Activated T-helper 2 cell treated with anti-CD3 and anti-CD28 coated beads, Interferon-gamma antibody, Interleukin-2, Interleukin-4, amounts not matched to agents 10 μg/mL and 5 μg/mL and 100 μg/mL, durations not matched to agents 14 hours and 24 hours and 36 hours (primary cell): ENCODE data around the gene THAP8. TPM values are rescaled to one million over a fixed set of nuclear protein-coding genes. Genes with fewer than 3 reads are reported as not detected.
"Not testable (repeated sequence)": the region's sequence is repeated elsewhere in the genome, so short reads cannot be mapped to it uniquely, and the experiment has no call there.

Experiments used
- DNase-seq: peaks from one replicate; pipeline ENCODE4 v3.0.0; 2021; ENCODE audit warnings: low spot score
- H3K27ac Mint-ChIP-seq: one replicate; pipeline ENCODE4 v1.8.0; 2021; ENCODE audit warnings: mixed read lengths
- H3K27me3 Mint-ChIP-seq: one replicate; pipeline ENCODE4 v1.8.0; 2021; ENCODE audit warnings: low read depth, mixed read lengths
- H3K36me3 Mint-ChIP-seq: one replicate; pipeline ENCODE4 v1.8.0; 2021; ENCODE audit warnings: low read depth, mixed read lengths
- H3K4me1 Mint-ChIP-seq: one replicate; pipeline ENCODE4 v1.8.0; 2021; ENCODE audit warnings: low read depth, mixed read lengths
- H3K4me3 Mint-ChIP-seq: one replicate; pipeline ENCODE4 v1.8.0; 2021; ENCODE audit warnings: low read depth, mild to moderate bottlenecking, moderate library complexity, mixed read lengths
- H3K9me3 Mint-ChIP-seq: one replicate; pipeline ENCODE4 v1.8.0; 2021; ENCODE audit warnings: mixed read lengths
- intact Hi-C: fragments of 100-400 bp; cut with micrococcal nuclease; formaldehyde crosslinking; loops from one replicate; pipeline ENCODE4 v1.15.1; 2023
- total RNA-seq: library from RNA; stranded (reverse); gene quantifications from 2 replicates; pipeline ENCODE4 v1.2.3, GENCODE V29; 2022

THAP8 gene
- total RNA-seq, 1 donor from 2014 or later, result 2.2 TPM

DNA sequence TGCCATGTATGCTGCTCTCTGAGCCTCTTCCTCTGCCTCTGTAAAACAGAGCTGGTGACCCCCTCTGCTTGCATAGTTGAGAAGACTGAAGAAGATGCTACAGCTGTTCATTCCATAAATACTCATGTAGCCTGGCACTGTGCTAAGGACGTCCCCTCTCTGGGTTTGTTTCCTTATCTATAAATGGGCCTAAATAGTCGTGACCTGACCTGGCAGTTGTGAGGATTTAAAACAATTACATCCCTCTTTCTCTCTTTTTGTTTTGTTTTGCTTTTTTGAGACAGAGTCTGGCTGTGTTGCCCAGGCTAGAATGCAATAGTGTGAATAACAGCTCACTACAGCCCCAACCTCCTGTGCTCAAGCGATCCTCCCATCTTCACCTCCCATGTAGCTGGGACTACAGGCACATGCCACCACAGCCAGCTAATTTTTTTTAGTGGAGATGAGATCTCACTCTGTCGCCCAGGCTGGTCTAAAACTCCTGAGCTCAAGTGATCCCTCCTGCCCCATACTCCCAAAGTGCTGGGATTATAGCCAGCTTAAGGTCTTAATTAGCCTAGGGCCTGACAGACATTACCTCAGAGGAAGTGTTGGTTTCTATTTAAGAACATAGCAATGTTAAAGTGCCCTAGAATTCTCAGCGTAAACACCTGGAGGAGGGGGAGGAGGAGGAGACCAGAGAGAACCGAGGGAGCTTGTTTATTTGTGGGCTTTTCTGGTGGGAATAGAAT, 5.3 kb upstream of the THAP8 start:
- no peak for DNase-seq
- Mint-ChIP-seq H3K9me3 (no peaks in the 10 kb centered on the region), H3K36me3 (peaks cover 35% of the 10 kb centered on the region), H3K27ac (no peak overlapping the region), H3K27me3 (no peaks in the 10 kb centered on the region), H3K4me3 (no peak overlapping the region), H3K4me1 (peaks cover 17% of the 10 kb centered on the region)
- intact Hi-C loops, result loop anchor here (10.0 kb wide), 2 partner anchors 315 to 1845 kb away; partner anchors contain the start of genes IGFLR1, LIN37, PSENEN and SIPA1L3

DNA sequence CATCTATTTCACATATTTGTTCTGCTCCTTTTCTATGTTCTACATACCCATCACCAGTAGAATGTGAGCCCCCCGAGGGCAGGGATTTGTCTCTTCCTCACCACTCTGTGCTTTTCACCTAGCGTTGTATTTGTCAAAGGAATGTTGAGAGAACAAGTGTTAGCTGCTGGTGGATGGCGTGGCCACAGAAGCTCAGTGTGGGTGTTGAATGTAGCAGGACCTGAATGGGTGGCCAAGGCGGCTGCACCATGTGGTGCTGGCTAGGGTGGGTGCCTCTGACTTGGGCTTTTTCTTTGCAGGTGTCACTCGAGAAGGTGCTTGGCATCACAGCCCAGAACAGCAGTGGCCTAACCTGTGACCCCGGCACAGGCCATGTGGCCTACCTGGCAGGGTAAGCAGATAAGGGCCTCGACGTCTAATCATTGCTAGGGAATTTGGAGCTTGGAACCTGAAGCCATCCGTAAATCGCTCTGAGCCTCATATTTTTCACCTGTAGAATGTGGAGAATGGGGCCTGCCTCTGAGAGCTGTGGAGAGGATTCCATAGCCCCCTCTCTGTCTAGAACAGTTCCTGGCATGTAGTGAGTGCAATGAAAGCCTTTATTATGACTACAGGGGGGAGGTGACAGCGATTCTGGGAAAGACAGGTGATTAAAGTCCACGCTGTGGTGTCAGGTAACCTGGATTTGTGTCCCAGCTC, 4.5 kb upstream of the THAP8 start:
- peaks cover 29% of the 10 kb centered on the region for H3K36me3 Mint-ChIP-seq
- no peak for DNase-seq
- no peaks in the 10 kb centered on the region for H3K9me3 Mint-ChIP-seq
- peak overlapping the region; percentile 2 for H3K27ac Mint-ChIP-seq
- H3K4me3 Mint-ChIP-seq, result no peak overlapping the region
- H3K4me1 Mint-ChIP-seq, result peaks cover 17% of the 10 kb centered on the region
- intact Hi-C loops, result loop anchor here (10.0 kb wide), 2 partner anchors 314 to 1846 kb away; partner anchors contain the start of genes IGFLR1, LIN37, PSENEN and SIPA1L3
- no peaks in the 10 kb centered on the region for H3K27me3 Mint-ChIP-seq

DNA sequence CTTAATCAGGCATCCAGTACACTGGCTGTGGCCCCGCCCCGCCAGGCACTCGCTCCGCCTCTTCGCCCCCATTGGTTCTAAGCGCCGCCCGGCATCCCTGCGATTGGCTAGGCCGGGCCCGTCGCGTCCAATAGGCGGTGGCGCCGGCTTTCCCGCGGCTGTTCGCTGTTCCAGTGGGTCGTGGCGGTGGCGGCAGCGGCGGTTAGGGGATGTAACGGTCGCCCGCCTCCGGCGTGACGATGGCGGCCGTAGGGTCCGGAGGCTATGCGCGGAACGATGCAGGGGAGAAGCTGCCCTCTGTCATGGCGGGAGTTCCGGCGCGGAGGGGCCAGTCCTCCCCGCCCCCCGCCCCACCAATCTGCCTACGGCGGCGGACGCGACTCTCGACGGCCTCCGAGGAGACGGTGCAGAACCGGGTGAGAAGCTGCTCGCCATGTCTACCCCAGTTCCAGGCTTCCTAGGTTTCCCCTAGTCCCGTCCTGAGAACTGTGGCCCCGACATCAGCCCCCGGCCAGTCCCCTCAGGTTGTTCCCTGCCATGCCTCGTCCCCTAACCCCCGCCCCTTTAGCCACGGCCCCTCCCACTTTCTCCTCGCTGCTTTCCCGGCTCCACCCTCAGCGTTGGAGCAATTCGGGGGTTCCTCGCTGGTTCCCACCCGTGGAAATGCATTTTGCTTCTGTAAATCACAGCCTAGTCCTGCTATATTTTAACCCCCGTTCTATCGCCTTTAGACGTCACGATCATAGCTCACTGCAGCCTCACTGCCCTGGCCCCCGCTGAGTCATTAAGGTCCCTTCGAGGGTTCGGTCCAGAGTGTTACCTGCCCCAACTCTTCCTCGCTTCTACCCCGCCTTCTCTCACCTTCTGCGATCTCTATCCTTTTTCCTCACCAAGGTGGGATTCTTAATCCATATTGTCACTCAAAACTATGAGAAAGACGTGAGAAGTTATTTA, 925 bp upstream of the THAP8 start, which contains the start of gene WDR62:
Gene WDR62 (plus strand): TSS at position 165 of the 954 bp plus-strand sequence. CDS start 75 bp downstream, at position 240.
- Mint-ChIP-seq H3K36me3 (peaks cover 14% of the 10 kb centered on the region), H3K9me3 (no peaks in the 10 kb centered on the region), H3K4me1 (peaks cover 20% of the 10 kb centered on the region), H3K4me3 (peak within 1 kb of the TSS; percentile 98), H3K27me3 (no peaks in the 10 kb centered on the region), H3K27ac (peak within 1 kb of the TSS; percentile 96)
- peak; percentile 92 for DNase-seq
- intact Hi-C loops, result loop anchor here (1.0 to 10.0 kb wide), 6 partner anchors 41 to 1850 kb away; partner anchors contain the start of genes ALKBH6, IGFLR1, LIN37 and PSENEN

DNA sequence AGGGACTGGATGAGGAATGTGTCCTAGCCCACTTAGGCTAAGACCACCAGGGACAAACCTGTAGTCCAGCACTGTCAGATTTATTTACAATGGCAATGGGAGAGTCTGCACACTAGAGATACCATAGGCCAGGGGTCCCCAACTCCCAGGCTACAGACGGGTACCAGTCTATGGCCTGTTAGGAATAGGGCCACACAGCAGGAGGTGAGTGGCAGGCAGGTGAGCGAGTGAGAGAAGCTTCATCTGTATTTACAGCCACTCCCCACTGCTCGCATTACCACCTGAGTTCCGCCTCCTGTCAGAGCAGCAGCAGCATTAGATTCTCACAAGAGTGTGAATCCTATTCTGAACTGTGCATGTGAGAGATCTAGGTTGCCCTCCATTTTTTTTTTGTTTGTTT, 2.4 kb downstream of the THAP8 start:
- H3K36me3 Mint-ChIP-seq, result no peaks in the 10 kb centered on the region
- peak overlapping the region; percentile 27 for H3K4me3 Mint-ChIP-seq
- intact Hi-C loops, result loop anchor here (10.0 kb wide), 2 partner anchors 307 to 1853 kb away; partner anchors contain the start of genes IGFLR1, LIN37, PSENEN and SIPA1L3
- peaks cover 13% of the 10 kb centered on the region for H3K4me1 Mint-ChIP-seq
- no peaks in the 10 kb centered on the region for H3K9me3 Mint-ChIP-seq
- H3K27me3 Mint-ChIP-seq, result no peaks in the 10 kb centered on the region
- DNase-seq, result no peak
- no peak overlapping the region for H3K27ac Mint-ChIP-seq

DNA sequence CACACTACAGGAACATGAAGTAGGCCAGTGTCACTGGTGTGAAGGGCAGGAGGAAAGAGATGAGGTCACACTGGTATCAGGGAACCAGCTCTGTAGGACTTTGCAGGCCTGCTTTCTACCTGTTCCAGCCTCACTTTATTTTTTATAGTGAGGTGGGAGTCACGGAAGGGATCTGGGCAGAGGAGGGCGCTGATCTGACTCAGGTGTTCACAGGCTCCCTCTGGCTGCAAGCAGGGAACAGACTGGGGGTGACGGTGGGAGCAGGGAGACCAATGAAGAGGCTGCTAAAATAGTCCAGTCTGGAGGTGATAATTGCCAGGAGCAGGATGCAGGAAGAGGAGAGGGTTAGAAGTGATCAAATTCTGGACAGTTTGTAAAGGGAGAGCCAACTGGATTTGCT, 2.8 kb downstream of the THAP8 start:
- Mint-ChIP-seq H3K36me3 (peaks cover under 1% of the 10 kb centered on the region), H3K4me1 (peaks cover 10% of the 10 kb centered on the region), H3K4me3 (peak overlapping the region; percentile 27), H3K27me3 (no peaks in the 10 kb centered on the region), H3K27ac (no peak overlapping the region), H3K9me3 (no peaks in the 10 kb centered on the region)
- intact Hi-C loops, result loop anchor here (10.0 kb wide), 2 partner anchors 306 to 1854 kb away; partner anchors contain the start of genes IGFLR1, LIN37, PSENEN and SIPA1L3
- DNase-seq, result no peak

DNA sequence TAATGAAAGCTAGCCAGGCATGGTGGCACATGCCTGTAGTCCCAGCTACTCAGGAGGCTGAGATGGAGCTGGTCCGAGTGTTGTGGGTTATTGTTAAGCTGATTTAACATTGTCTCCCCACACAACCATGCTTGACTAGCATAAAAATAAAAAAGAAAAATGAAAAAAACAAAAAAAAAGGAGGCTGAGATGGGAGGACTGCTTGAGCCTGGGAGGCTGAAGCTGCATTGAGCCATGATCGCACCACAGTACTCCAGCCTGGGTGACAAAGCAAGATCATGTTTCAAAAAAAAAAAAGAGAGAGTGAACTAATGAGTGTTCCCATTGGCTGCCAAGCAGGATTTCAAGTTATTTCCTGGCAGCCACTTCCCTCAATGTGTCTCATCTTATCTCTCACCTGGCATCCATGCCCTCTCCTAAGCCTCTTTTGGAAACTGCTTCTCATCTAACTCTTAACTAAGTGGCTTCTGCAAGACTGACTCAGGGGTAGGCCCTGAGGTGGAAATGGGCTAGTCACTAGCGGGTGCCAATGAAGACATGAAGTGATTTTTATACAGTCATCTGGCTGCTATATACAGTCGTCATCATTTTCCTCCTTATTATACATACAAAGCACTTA, 4.9 kb downstream of the THAP8 start:
- no peak overlapping the region for H3K27ac Mint-ChIP-seq
- H3K9me3 Mint-ChIP-seq, result no peaks in the 10 kb centered on the region
- H3K4me1 Mint-ChIP-seq, result peaks cover 3% of the 10 kb centered on the region
- H3K27me3 Mint-ChIP-seq, result no peaks in the 10 kb centered on the region
- H3K4me3 Mint-ChIP-seq, result no peak overlapping the region
- peaks cover 10% of the 10 kb centered on the region for H3K36me3 Mint-ChIP-seq
- no peak for DNase-seq
- intact Hi-C loops, result no loop called here

DNA sequence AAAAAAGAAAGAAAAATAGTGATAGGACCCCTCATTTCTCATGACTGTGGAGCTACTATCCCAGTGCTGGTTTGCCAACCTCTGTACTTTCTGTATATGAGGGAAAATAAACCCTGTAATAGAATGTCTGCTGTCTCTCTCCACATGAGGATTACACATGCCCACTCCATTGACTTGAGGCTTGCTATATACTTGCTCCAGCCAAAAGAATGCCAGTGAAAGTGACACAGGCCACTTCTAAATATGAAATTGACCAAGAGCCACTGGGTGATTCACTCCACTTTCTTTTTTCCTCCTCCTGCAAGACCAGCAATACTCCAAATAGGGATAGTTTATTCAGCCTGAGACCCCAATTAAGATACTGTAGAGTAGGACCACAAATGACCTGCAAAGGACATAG, 6.2 kb downstream of the THAP8 start:
- Mint-ChIP-seq H3K27me3 (no peaks in the 10 kb centered on the region), H3K4me3 (no peak overlapping the region), H3K9me3 (no peaks in the 10 kb centered on the region), H3K36me3 (peaks cover 10% of the 10 kb centered on the region), H3K4me1 (peaks cover 3% of the 10 kb centered on the region), H3K27ac (no peak overlapping the region)
- DNase-seq, result no peak
- intact Hi-C loops, result no loop called here

DNA sequence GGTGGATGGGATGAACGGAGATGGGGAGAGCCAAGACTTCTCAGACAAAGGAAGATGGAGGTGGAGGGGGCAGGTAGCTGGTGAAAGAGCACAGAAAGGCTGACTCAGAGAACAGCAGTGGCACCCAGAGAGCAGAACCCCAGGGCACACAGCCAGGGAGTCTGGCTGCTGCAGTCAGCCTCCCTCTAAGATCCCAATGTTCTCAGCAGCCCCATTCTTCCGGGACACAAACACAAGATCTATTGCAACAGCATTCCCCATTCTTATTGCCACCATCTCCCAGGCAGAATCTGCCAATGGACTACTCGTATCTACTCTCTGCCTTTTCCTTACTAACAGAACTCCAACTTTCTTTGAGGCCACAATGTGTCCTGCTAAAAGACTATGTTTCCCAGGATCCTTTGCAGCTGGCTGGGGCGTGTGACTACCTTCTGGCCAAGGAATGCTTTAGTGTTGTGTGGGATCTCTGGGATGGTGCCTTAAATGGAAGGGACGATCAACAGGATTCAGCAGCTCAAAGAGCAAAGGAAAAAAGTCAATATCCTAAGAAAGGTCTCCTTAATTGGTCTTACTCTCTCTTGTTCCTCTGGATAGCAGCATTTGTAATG, 7.5 kb downstream of the THAP8 start:
- DNase-seq, result no peak
- Mint-ChIP-seq H3K4me1 (peaks cover 3% of the 10 kb centered on the region), H3K36me3 (peaks cover 10% of the 10 kb centered on the region), H3K27ac (no peak overlapping the region), H3K4me3 (no peak overlapping the region), H3K27me3 (no peaks in the 10 kb centered on the region), H3K9me3 (no peaks in the 10 kb centered on the region)
- intact Hi-C loops, result no loop called here

DNA sequence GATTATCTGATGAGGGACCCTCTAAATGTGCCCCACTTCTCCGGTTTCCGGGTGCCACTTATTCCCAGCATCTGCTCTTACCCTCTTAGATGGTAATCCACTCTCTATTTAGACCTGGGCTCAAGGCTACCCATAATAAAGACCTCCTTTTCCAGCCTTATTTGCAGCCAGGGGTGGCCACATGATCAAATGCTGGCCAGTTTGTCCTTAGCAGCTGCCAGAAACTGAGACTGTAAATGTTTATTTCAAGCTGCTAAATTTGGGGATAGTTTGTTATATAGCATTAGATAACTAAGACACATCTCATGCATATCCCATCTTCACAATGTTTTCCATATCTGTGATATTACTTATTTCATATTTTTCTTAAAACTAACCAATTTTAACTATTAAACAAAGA, 10.1 kb downstream of the THAP8 start:
- no peaks in the 10 kb centered on the region for H3K4me1 Mint-ChIP-seq
- peaks cover 10% of the 10 kb centered on the region for H3K36me3 Mint-ChIP-seq
- no peaks in the 10 kb centered on the region for H3K9me3 Mint-ChIP-seq
- intact Hi-C loops, result no loop called here
- H3K4me3 Mint-ChIP-seq, result no peak overlapping the region
- no peak overlapping the region for H3K27ac Mint-ChIP-seq
- no peaks in the 10 kb centered on the region for H3K27me3 Mint-ChIP-seq
- no peak for DNase-seq

DNA sequence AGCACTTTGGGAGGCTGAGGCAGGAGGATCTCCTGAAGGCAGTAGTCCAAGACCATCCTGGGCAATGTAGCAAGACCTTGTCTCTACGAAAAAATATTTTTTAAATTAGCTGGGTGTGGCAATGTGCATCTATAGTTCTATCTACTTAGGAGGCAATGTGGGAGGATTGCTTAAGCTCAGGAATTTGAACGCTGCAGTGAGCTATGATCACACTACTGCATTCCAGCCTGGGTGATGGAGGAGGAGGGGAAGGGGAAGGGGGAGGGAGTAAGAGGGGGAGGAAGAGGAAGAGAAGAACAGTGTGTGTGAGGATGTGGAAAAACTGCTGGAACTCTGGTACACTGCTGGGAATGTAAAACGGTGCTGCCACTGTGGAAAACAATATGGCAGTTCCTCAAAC, 12.3 kb downstream of the THAP8 start:
- Mint-ChIP-seq H3K4me1 (peaks cover 6% of the 10 kb centered on the region), H3K27ac (no peak overlapping the region)
- intact Hi-C loops, result no loop called here

DNA sequence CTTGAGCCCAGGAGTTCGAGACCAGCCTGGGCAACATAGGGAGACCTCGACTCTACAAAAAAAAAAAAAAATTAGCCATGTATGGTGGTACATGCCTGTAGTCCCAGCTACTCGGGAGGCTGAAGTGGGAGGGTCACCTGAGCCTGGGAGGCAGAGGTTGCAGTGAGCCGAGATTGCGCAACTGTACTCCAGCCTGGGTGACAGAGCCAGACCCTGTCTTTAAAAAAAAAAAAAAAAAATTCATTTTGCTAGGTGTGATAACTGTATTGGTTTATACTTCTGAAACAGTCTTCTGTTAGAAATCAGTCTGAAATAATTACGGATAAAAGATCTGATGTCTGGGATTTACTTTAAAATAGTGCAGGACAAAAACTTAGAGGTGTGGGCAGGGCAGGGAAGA, 13.0 kb downstream of the THAP8 start:
- intact Hi-C loops, H3K27me3 Mint-ChIP-seq, H3K9me3 Mint-ChIP-seq, DNase-seq, H3K27ac Mint-ChIP-seq, H3K4me1 Mint-ChIP-seq, H3K36me3 Mint-ChIP-seq, H3K4me3 Mint-ChIP-seq: not testable (repeated sequence)

More for the DNA sequence above, 12.3 kb downstream of the THAP8 start:
- H3K9me3 Mint-ChIP-seq, result no peaks in the 10 kb centered on the region
- H3K4me3 Mint-ChIP-seq, result no peak overlapping the region
- H3K36me3 Mint-ChIP-seq, result peaks cover 10% of the 10 kb centered on the region
- H3K27me3 Mint-ChIP-seq, result no peaks in the 10 kb centered on the region
- no peak for DNase-seq
